ENCODE results near the gene NEBL. TPM values are rescaled to one million over a fixed set of nuclear protein-coding genes. Genes with fewer than 3 reads are reported as not detected.
"Not testable (repeated sequence)": the region's sequence is repeated elsewhere in the genome, so short reads cannot be mapped to it uniquely, and the experiment has no call there.

NEBL gene, protein sequence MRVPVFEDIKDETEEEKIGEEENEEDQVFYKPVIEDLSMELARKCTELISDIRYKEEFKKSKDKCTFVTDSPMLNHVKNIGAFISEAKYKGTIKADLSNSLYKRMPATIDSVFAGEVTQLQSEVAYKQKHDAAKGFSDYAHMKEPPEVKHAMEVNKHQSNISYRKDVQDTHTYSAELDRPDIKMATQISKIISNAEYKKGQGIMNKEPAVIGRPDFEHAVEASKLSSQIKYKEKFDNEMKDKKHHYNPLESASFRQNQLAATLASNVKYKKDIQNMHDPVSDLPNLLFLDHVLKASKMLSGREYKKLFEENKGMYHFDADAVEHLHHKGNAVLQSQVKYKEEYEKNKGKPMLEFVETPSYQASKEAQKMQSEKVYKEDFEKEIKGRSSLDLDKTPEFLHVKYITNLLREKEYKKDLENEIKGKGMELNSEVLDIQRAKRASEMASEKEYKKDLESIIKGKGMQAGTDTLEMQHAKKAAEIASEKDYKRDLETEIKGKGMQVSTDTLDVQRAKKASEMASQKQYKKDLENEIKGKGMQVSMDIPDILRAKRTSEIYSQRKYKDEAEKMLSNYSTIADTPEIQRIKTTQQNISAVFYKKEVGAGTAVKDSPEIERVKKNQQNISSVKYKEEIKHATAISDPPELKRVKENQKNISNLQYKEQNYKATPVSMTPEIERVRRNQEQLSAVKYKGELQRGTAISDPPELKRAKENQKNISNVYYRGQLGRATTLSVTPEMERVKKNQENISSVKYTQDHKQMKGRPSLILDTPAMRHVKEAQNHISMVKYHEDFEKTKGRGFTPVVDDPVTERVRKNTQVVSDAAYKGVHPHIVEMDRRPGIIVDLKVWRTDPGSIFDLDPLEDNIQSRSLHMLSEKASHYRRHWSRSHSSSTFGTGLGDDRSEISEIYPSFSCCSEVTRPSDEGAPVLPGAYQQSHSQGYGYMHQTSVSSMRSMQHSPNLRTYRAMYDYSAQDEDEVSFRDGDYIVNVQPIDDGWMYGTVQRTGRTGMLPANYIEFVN
- total RNA-seq, result 10 to 100 TPM in 3 of 4 donors, 1 to 10 TPM in 1; 9.8 to 33.0 (median 16.4) TPM

DNA sequence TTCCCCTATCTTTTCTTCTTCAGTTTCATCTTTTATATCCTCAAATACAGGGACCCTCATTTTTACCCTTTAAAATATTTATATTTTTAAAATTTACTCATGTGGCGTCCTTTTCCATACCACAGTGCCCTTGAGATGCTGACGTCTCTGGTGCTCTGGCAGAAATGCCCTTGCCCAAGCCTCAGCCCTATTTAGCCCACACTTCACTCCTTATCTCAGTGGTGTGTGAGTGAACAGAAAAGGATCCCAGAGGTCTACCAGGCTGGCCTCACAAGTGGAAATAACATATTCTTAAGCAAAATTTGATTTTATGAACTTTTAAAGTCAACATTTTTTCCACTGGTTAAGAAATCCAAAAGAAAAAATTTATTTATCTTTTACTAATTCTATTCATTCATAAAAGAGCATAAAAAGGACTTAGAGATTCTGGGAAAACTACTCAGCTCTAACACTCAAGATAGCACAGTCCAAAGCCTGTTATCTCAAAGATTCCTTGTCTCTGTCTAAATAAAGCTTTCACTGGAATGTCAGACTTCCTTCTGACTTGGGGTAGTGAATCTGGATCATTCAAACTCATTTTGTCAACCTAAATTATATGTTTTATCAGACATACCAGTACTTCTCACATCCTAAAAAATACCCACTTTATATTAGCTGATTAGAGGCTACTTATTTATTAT is at the start of gene NEBL:
TSS of gene NEBL (minus strand) at position 166 of the 680 bp plus-strand sequence. CDS start at position 60, 106 bp downstream.
- H3K36me3 ChIP-seq, result no peaks in the 10 kb centered on the region
- no peak for TF ChIP-seq POLR2A (IDR thresholded peaks at IDR 0.05)
- TF ChIP-seq, protein P1, sequence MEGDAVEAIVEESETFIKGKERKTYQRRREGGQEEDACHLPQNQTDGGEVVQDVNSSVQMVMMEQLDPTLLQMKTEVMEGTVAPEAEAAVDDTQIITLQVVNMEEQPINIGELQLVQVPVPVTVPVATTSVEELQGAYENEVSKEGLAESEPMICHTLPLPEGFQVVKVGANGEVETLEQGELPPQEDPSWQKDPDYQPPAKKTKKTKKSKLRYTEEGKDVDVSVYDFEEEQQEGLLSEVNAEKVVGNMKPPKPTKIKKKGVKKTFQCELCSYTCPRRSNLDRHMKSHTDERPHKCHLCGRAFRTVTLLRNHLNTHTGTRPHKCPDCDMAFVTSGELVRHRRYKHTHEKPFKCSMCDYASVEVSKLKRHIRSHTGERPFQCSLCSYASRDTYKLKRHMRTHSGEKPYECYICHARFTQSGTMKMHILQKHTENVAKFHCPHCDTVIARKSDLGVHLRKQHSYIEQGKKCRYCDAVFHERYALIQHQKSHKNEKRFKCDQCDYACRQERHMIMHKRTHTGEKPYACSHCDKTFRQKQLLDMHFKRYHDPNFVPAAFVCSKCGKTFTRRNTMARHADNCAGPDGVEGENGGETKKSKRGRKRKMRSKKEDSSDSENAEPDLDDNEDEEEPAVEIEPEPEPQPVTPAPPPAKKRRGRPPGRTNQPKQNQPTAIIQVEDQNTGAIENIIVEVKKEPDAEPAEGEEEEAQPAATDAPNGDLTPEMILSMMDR (IDR thresholded peaks at IDR 0.05), result no peak

DNA sequence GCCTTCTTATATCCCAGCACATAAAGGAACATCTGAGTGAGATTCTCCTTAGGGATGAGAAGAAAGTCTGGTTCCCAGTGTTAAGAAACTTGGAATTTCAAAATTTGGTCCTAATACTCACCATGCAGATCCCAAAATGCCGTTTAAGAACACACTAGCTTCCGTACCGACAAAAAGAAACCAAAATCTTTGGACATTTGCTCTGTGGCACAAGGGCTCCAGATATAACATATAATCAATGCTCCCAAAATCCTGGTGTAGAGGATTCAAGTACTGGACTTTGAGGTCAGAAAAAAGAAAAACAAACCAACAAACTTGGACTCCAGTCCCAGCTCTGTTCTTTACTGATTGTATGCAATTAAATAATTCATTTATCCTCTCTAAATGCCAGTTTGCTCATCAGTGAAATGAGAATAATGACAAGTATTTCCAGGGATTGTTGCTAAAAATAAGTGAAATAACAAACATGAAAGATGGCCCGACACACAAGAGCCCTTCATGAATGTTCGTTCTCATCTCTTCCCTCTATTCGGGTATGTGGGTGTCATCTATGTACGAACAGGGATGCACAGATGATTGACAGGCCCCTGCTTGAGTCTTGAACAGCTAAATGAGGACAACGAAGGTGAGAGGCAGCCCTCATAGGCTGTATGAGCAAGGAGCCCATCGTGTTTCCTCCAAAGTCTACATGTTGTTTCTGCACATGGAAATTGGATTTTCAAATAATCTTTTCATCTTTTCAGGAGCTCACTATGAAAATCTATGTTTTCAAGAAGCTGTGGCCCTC is 48.6 kb upstream of the NEBL start:
- no peak for TF ChIP-seq POLR2A (IDR thresholded peaks at IDR 0.05)
- TF ChIP-seq, protein P1 (IDR thresholded peaks at IDR 0.05), result no peak
- Histone ChIP-seq H3K4me3 (no peak overlapping the region), H3K27ac (no peak overlapping the region), H3K4me1 (no peaks in the 10 kb centered on the region), H3K36me3 (no peaks in the 10 kb centered on the region), H3K9me3 (no peaks in the 10 kb centered on the region), H3K27me3 (no peaks in the 10 kb centered on the region)
- DNase-seq, result no peak

More for the DNA sequence above, at the start of gene NEBL:
- H3K27ac ChIP-seq, result no peak within 1 kb of the TSS
- no peak within 1 kb of the TSS for H3K4me3 ChIP-seq
- no peaks in the 10 kb centered on the region for H3K4me1 ChIP-seq
- no peaks in the 10 kb centered on the region for H3K27me3 ChIP-seq
- H3K9me3 ChIP-seq, result no peaks in the 10 kb centered on the region
- DNase-seq, result no peak

DNA sequence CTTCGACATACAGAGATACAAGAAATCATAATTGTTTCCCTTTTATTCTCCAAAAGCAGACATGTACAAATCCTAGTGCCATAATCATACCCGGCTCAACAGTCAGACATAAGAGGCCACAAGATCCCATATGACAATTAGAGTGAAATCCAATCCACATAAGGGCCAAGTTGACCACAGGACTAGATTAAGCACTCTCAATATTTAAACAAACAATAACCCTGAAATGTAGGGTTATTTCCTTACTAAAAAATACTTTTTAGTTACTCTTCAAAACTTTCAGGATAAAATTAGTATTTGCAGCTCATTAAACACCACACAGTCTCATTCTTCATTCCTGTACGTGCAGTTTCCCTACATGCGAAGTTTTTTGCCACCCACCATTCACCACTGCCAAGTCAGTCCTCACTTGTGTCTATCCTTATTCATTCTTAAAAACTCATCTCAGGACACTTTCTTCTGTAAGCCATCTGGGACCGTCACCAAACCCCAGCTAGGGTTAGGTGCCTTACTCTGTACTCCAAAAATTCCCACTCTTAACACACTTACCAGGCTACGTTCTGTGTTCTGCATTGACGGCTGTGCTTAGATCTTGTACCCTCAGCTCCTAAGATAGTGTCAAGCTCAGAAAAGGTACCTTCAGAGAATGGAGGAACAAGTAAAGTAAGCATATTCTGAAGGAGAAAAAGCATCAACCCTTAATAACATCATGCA is 47.8 kb upstream of the NEBL start:
- TF ChIP-seq, protein P1 (IDR thresholded peaks at IDR 0.05), result no peak
- TF ChIP-seq POLR2A (IDR thresholded peaks at IDR 0.05), result no peak
- no peak overlapping the region for H3K4me3 ChIP-seq

DNA sequence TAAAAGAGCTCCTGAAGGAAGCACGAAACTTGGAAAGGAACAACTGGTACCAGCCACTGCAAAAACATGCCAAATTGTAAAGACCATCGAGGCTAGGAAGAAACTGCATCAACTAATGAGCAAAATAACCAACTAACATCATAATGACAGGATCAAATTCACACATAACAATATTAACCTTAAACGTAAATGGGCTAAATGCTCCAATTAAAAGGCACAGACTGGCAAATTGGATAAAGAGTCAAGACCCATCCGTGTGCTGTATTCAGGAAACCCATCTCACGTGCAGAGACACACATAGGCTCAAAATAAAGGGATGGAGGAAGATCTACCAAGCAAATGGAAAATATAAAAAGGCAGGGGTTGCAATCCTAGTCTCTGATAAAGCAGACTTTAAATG is 42.3 kb upstream of the NEBL start:
- not testable (repeated sequence) for H3K4me1 ChIP-seq, H3K9me3 ChIP-seq, H3K27me3 ChIP-seq, H3K36me3 ChIP-seq, DNase-seq, H3K27ac ChIP-seq, H3K4me3 ChIP-seq

More for the DNA sequence above, 47.8 kb upstream of the NEBL start:
- Histone ChIP-seq H3K9me3 (no peaks in the 10 kb centered on the region), H3K27ac (no peak overlapping the region), H3K4me1 (no peaks in the 10 kb centered on the region), H3K27me3 (no peaks in the 10 kb centered on the region), H3K36me3 (no peaks in the 10 kb centered on the region)
- no peak for DNase-seq

DNA sequence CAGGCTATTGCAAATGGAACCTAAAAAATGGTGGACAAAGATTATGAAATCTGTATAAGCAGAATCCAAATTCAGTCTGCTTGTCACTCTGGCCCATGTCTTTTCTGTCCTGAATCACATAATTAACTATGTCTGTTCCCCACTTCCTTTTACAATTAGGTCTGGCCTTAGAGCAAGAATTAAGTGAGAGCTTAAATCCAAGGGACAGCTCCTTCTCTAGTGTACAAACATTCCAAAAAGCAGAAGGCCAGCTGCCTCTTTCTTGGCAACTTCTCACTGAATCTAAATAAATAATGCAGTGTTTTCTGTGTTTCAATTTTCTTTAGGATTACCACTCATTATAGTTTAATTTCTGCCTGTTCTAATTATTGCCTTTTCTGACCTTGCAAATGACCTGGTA is 39.3 kb upstream of the NEBL start:
- DNase-seq, result no peak
- H3K4me3 ChIP-seq, result no peak overlapping the region
- TF ChIP-seq, protein P1 (IDR thresholded peaks at IDR 0.05), result no peak
- TF ChIP-seq POLR2A (IDR thresholded peaks at IDR 0.05), result no peak
- H3K27ac ChIP-seq, result no peak overlapping the region
- no peaks in the 10 kb centered on the region for H3K9me3 ChIP-seq
- H3K4me1 ChIP-seq, result no peaks in the 10 kb centered on the region
- no peaks in the 10 kb centered on the region for H3K27me3 ChIP-seq
- H3K36me3 ChIP-seq, result no peaks in the 10 kb centered on the region
